NCI-H2227 (cell line): ENCODE measurements around the gene FAXC.
"Not testable (repeated sequence)": the region's sequence is repeated elsewhere in the genome, so short reads cannot be mapped to it uniquely, and the experiment has no call there.

Experiments used
- DNase-seq: peaks from one replicate; lab custom pipeline; 2025; ENCODE audit not compliant: unreplicated experiment; lab: John Stamatoyannopoulos, UW

Gene FAXC

DNA sequence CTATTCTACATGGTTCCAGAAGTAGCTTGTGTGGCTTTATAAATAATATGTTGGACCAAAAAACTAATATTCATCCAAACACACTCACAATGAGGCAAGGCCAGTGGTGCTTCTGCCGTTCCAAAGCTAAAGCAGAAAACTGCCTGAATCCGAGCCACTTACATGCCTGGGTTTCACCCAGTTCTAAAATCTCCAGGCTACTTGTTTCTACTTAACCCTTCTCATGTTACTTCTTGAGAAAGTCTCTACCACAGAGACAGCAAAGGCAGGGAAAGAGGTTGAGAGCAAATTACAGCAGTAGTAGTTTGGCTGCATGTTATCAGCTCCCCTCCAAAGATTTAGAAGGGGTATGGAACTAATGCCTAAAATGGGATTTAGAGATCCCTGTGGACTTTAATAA is 62.0 kb downstream of the FAXC start:
- DNase-seq: no peak

DNA sequence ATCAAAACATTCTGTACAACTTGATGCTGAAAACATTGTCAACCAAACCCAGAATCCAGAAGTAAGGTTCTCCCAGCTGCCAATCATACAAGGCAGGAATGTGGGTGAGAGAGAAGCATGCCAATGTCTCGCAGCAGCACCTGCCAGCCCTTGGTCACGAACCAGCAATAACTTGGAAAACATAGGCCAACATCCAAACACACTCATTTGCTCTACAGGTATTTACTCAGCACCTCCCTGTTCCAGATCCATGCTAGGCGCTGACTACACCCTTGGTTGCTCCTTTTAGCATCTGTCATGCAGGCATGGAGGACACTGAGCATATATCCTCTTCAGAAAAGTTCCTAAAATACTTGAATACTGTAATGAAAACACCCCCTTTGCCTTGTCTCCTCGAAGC is 63.6 kb downstream of the FAXC start:
- no peak for DNase-seq

DNA sequence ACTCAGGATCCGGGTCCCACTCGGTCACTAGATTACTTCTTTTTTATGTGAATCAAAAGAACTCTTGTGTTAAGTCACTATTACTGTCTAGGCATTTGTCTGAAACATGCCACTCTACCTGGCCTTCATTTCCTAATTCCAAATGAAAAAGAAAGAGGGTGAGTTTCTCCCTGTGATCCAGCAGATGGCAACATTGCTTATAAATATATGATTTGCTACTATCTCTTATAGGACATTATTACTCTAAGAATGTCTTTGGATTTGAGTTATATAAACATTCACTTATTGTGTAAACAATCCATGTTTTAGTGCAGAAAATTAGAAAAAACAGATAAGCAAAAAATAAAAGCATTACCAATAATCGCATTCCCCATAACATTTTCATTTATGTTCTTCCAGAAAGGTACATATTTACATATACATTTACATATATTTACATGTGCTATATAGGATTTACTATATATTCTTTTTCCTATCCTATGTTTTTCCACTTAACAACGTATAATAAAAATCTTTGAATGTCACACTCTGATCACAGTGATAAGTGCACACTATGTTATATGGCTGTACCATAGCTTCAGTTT is 66.9 kb downstream of the FAXC start:
- peak; percentile 3 for DNase-seq

DNA sequence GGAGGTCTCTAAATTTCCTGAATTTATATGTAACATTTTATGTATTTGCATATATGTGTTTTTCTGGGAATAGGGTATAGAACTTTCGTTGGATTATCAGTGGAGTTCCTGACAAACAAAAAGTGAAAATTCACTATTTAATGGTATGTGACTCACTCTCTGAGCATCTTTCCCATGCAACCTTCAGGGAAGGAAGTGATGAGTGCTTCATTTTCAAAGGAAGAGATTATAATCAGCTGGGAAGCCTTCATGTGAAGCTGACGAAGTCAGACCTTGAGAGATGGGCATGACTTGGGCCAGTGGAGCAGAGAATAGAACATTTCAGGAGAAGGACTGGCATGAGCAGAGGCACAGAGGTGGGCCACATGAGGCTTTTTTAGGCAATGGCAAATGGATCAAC is 72.7 kb downstream of the FAXC start:
- DNase-seq: no peak

DNA sequence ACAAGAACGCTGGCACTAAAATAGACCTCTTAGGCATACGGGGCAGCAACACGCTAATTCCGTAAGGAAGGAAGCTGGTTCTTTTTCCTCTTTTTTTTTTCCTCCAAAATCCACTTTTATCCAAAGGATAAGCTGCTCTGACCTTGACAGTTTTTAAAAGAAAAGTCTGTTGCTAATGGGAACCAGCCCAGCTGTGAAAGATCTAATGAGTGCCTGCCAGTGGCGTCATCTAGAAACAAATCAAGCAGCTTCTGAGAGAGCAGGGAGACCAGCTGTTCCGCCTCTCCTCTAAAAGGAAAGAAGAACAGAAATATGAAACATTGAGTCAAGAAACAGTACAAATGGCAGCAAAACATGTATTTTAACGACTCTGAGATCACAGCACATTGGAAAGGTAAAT is 78.6 kb downstream of the FAXC start:
- DNase-seq: no peak

DNA sequence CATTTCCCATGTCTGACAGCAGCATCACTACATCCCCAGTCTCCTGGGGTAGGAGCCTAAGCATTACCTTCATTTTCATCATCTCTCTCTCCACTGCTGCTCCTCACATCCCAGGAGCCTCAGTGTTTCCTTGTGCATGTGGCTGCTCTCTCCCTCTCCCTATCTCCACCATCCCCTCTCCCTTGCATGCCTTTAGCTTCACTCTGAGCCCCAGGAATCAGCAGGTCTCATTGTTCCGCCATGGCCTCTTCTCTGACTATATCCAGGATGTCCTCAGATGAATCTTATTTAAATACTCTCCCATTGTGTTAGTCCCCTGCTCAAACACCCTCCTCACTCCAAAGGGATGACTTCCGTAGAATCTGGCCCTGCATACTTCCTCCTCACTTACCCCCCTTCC is 79.4 kb downstream of the FAXC start:
- DNase-seq: no peak

DNA sequence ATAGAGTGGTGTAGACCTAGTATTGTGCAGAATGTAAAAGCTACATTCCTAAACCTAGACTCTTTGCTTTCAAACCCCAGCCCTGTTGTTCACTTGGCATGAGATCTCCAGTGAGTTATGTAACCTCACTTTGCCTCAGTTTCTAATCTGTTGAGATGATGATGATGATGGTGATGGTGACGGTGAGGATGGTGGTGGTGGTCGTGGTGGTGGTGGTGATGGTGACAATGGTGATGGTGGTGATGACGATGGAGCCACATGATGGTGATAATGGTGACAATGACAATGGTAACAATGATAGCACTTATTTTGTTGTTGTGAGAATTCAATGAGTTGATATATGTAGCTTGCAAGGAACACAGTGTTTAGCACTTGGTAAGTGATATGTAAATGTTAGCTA is 80.3 kb downstream of the FAXC start:
- no peak for DNase-seq

DNA sequence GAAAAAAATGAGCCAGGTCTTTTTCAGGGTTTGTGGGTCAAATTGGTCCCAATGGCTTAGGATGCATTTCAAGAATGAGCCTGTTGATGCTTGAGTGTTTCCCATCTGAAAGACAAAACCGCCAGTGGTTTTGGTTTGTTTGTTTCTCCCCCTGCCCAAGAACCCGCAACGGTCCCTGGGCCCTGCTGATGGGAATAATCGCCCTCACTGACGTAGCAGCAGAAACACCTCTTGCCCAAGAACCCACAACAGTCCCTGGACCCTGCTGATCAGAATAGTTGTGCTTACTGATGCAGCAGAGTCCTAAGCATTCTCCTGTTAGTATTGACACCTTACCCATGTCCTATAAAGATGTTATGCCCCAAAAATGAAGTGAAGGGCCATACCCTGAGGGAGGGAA is 82.5 kb downstream of the FAXC start:
- not testable (repeated sequence) for DNase-seq

DNA sequence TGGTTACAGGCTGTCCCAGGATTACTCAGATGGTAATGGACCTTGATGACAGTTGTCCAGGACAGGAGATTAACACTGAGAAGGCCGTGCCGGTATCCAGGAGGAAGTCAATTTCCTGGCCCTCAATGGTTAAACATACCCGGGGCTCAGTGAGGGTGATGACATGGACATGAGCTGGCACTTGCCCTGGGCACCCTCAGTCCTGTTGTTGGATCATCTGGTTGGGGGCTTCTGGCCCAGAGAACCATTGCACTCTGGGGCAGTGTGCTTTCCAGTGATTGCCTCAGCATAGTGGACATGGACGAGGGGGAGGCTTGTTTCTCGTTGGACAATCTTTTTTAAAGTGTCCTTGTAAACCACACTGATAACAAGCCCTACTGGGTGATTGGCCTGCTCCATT is 84.0 kb downstream of the FAXC start:
- not testable (repeated sequence) for DNase-seq

DNA sequence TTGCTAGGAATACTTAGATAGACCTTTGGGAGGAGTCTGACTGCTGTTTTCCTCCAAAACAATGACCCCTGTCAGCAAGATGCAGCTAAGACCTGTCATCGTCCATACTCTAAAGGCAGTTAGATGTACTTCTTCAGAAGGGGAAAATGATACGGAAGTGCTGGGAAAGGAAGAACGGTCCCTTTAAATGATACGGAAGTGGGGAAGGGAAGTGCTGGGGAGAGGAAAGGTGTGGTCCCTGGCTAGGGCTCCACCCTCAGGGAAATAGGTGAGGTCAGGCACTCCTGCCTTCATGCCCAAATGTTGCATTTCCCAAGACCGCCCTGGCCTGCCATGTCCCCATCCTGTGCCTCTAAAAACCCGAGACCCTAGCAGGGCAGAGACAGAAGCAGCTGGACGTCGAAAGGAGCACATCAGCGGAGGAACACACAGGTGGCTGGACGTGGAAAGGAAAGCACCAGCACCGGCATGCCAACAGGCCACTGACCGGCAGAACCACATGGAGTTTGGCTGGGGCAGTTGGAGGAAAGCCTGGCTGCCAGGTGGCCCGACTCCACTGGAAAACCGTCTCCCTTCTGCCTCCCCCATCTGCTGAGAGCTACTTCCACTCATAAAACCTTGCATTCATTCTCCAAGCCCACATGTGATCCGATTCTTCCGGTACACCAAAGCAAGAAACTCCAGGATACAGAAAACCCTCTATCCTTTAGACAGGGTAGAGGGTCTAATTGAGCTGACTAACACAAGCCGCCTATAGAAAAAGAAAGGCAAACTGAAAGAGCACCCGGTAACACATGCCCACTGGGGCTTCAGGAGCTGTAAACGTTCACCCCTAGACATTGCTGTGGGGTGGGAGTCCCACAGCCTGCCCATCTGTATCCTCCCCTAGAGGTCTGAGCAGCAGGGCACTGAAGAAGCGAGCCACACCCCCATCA is 94.6 kb downstream of the FAXC start:
- no peak for DNase-seq

DNA sequence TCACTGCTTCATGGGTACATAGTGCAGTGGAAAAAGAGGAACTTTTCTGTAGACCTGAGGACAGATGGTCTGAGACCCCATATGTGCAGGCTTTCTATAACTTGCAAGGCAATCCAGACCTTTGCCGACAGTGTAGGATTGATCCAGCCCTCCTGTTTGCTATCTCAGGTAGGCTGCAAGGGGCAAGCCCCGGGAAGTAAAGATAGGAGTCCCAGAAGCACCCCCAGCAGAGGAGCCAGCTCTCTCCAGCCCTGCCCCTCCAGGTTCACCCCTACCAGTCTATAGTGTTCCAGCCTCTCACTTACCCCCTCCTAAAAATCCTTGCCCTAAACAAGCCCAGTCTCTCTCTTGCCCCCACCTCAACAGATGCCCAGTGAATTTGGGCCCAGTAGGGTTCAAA is 96.2 kb downstream of the FAXC start:
- DNase-seq: no peak

DNA sequence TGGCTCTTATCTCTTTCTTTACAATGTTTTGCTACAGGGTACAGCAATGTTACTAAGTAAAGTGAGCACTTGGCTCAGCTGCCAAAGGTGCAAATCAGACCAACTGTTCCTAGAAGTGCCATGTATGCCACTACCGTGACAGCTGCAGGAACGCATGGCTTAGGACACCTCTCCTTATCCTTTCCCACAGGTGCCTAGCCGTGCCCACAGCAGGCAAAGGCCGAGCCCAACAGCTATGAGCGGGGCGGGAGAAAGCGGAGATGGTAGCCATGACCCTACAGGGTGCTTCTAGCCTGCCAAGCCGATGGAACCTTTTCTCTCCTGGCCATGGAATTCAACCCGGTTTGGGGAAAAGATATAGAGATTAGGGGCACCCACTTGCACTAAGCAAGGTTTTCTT is 97.1 kb downstream of the FAXC start:
- no peak for DNase-seq

DNA sequence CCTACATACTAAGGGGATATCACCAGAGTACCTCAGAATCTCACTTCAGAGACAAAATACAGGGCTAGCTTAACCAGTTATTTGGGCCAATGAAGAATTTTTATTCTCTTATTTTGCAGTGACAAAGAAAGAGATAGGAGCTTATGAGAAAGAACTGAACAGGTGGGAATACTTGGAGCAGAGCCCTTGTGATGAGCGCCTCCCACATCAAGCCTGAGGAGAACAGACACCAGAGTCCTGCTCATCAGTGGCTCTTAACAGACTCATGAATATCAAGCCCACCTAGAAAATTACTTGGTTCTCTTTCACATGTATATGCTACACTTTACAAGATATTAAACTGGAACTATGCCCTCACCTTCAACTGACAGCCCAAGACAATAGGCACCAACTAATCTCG is 99.0 kb downstream of the FAXC start:
- no peak for DNase-seq

DNA sequence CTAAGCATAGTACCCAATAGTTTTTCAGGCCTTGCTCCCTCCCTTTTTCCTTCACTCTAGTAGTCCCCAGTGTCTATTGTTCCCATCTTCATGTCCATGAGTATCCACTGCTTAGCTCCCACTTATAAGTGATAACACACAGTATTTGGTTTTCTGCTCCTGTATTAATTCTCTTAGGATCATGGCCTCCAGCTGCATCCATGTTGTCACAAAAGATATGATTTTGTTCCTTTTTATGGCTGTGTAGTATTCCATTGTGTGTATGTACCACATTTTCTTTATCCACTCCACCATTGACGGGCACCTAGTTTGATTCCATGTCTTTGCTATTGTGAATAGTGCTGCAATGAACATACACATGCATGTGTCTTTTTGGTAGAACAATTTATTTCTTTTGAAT is 102.9 kb downstream of the FAXC start:
- no peak for DNase-seq

DNA sequence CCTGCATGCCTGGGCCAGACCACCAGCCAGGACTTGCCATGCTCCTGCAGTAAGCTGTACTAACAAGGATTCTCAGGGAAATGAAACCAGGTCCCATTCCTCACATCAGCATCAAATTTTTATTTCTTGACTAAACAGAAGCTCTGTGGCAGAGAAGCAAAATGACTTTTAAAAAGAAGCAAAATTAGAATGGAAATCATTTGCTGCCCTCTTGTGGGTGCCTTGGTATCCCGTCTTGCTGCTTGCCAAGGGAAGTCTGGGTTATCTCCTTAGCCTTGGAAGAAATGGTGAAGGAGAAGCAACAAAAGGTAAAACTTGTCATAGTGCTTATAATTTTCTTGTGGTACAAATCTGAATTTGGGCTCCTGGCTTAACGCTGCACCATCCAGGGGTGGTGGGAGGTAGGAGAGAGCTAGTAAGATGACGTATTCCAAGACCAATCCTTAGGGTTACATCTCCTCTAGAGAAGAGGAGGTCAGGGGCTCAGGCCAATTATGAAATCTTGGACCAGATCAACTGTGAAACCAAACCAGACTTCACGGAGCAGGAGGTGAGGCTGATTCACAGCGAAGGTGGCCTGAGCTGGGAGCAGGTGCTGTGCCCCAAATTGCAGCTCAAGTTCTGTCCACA is 107.5 kb downstream of the FAXC start:
- peak; percentile 36 for DNase-seq

DNA sequence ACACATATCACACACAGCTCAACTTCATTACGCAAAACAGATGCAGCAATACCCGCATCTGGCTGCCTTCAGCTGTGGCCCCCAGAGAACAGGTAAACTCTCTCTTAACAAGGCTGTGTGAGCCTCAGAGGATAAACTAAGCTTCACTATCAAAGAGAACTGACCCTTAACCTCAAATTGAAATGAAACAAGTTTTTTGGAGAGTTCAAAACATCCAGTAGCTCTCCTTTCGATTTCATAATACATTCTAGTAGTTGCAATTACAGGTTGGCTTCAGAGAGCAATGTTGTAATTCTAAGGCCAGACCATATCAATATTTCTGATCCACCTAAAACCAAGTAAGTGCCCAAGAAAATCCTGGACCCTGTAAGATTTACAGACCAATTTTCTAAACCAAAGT is 113.5 kb downstream of the FAXC start:
- no peak for DNase-seq

DNA sequence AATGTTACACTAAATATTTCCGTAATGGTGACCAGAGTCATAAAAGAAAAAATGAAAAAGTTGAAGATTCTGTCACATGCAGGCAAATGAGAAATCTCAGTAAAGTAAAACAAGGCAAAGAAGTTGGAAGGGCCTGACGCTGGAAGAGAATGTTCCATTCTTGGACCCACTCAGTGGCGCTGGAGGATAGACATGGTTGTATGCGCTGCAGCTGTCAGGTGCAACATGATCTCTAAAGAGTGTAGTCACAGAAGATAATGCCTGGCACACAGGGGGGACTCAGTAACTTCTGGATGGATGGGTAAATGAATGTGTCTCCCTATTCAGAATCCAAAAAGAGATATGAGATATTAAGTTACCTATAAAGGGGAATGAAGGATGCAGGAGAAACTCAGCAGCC is 116.3 kb downstream of the FAXC start:
- no peak for DNase-seq

DNA sequence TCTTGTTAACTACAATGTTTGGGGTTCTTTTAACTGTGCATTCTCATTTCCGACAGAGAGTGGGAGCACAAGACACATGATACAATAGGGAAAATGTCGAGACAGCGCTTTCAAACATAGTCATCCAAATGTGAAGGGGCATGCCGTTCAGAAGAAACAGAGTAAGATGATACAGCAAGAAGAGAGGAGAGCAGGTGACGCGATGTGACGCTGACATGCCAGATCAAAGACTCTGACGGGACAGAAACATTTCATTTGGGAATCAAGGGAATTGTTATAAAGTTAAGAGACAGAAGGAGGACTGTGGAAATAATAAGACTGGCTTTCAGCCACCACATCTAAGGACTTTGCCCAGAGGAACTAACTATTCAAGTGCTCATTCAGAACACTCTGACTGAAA is 117.4 kb downstream of the FAXC start:
- no peak for DNase-seq

DNA sequence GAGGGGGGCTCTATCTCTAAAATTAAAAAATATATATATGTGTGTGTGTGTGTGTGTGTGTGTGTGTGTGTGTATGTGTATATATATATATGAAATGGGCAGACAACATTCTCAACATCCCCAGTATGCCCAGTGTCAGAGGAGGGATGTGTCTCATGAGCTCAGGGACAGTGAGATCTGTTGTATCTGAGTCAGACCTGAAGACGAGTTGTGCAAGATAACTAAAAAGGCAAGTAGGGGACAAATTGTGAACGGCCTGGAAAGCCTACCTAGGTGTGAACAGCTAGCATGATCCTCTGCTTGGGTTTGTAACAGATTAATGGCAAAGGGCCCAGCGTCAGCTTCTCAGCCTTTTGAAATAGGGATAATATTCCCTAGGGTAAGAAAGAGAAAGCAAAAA is 124.3 kb downstream of the FAXC start:
- DNase-seq: no peak
